ENCODE data around the gene CLEC4M.
"Not testable (repeated sequence)": the region's sequence is repeated elsewhere in the genome, so short reads cannot be mapped to it uniquely, and the experiment has no call there.

DNA sequence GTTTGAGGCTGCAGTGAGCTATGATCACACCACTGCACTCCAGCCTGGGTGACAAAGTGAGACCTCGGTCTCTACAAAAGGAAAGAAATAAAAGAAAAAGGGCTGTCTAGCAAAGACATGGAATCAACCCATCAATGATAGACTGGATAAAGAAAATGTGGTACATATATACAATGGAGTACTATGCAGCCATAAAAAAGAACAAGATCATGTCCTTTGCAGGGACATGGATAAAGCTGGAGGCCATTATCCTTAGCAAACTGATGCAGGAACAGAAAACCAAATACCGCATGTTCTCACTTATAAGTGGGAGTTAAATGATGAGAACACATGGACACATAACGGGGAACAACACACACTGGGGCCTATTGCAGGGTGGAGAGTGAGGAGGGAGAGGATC, 53.0 kb downstream of the CLEC4M start:
- TF ChIP-seq EZH2 (IDR thresholded peaks at IDR 0.05; ENCODE audit: borderline replicate concordance, low read depth, low read length, severe bottlenecking), result not testable (repeated sequence)
- TF ChIP-seq, protein P1, sequence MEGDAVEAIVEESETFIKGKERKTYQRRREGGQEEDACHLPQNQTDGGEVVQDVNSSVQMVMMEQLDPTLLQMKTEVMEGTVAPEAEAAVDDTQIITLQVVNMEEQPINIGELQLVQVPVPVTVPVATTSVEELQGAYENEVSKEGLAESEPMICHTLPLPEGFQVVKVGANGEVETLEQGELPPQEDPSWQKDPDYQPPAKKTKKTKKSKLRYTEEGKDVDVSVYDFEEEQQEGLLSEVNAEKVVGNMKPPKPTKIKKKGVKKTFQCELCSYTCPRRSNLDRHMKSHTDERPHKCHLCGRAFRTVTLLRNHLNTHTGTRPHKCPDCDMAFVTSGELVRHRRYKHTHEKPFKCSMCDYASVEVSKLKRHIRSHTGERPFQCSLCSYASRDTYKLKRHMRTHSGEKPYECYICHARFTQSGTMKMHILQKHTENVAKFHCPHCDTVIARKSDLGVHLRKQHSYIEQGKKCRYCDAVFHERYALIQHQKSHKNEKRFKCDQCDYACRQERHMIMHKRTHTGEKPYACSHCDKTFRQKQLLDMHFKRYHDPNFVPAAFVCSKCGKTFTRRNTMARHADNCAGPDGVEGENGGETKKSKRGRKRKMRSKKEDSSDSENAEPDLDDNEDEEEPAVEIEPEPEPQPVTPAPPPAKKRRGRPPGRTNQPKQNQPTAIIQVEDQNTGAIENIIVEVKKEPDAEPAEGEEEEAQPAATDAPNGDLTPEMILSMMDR (IDR thresholded peaks at IDR 0.05; ENCODE audit: borderline replicate concordance, extremely low read depth, low read length, poor library complexity, severe bottlenecking), result not testable (repeated sequence)

Measured in DND-41 (cell line).